ENCODE data around the gene SIN3A. TPM values are rescaled to one million over a fixed set of nuclear protein-coding genes. Genes with fewer than 3 reads are reported as not detected.

The SIN3A gene
- total and polyA plus RNA-seq, 10 donors = 8.2 to 90.2 (median 79.7) TPM

DNA sequence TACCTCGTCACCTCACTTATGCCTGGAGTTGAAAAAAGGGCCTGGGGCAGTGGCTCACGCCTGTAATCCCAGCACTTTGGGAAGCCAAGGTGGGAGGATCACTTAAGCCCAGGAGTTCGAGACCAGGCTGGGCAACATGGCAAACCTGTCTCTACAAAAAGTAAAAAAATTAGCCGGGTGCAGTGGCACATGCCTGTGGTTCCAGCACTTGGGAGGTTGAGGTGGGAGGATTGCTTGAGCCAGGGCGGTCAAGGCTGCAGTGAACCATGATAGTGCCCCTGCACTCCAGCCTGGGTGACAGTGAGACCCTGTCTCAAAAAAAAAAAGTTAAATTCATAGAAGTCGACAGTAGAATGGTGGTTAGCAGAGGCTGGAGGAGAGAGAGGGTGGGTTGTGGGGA, 109.3 kb downstream of the SIN3A start:
- Histone ChIP-seq H3K27me3 (replicated peaks in 1 of 7) (peaks cover 0 to 12% (median 0%) of the 10 kb centered on the region in 7 donors), H3K36me3 (peaks cover 0 to 35% (median 19%) of the 10 kb centered on the region in 6 donors), H3K4me1 (peaks cover 0 to 34% (median 11%) of the 10 kb centered on the region in 6 donors), H3K4me3 (no peak overlapping the region), H3K9me3 (no peaks in the 10 kb centered on the region), H3K27ac (no peak overlapping the region)
- peak; percentile 19 for DNase-seq
- intact Hi-C loops (cut with DNase I; ENCODE audit: low total_unique reads) = no loop called here
- TF ChIP-seq, protein P1, sequence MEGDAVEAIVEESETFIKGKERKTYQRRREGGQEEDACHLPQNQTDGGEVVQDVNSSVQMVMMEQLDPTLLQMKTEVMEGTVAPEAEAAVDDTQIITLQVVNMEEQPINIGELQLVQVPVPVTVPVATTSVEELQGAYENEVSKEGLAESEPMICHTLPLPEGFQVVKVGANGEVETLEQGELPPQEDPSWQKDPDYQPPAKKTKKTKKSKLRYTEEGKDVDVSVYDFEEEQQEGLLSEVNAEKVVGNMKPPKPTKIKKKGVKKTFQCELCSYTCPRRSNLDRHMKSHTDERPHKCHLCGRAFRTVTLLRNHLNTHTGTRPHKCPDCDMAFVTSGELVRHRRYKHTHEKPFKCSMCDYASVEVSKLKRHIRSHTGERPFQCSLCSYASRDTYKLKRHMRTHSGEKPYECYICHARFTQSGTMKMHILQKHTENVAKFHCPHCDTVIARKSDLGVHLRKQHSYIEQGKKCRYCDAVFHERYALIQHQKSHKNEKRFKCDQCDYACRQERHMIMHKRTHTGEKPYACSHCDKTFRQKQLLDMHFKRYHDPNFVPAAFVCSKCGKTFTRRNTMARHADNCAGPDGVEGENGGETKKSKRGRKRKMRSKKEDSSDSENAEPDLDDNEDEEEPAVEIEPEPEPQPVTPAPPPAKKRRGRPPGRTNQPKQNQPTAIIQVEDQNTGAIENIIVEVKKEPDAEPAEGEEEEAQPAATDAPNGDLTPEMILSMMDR (IDR thresholded peaks at IDR 0.05 in 8 of 11, conservative IDR thresholded peaks at IDR 0.05 in 3 of 11) = no peak
- TF ChIP-seq POLR2AphosphoS5 (IDR thresholded peaks at IDR 0.05) = no peak
- TF ChIP-seq POLR2A (IDR thresholded peaks at IDR 0.05) = no peak
- 87 to 95% (median 92%) methylated on average over 6 of the region's 6 CpGs for WGBS, 5 donors

DNA sequence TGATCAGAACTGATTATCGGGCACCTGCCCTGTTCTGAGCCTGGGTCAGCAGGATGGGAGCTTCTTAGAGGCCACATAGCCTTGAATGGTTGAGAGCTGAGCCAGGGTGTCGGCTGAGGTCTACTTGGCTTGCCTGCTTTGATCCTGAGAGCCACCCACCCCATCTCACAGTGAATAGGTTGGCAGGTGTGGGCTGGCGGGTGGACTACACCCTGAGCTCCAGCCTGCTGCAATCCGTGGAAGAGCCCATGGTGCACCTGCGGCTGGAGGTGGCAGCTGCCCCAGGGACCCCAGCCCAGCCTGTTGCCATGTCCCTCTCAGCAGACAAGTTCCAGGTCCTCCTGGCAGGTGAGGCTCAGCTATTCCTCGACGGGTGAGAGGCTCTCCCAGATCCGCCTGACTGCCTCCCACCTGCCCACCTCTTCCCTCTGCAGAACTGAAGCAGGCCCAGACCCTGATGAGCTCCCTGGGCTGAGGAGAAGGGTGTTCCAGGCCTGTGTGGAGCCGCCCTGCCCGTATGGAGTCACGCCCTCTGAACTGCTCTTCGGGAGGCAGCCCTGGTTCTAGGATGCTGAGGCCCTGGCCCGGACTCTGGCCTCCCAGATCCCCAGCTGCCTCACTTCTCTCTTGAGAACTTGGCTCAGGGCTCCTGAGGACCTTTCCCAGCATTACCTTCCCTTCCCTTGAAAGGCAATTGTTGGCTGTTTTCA, 111.8 kb downstream of the SIN3A start:
- no peak for DNase-seq
- 89 to 95% (median 93%) methylated on average over 5 to 13 of the region's 13 CpGs for WGBS, 5 donors
- Histone ChIP-seq H3K4me1 (peaks cover 0 to 42% (median 23%) of the 10 kb centered on the region in 6 donors), H3K27me3 (replicated peaks in 1 of 7) (no peaks in the 10 kb centered on the region), H3K4me3 (no peak overlapping the region), H3K9me3 (no peaks in the 10 kb centered on the region), H3K36me3 (peaks cover 0 to 35% (median 19%) of the 10 kb centered on the region in 6 donors), H3K27ac (no peak overlapping the region)
- intact Hi-C loops (cut with DNase I; ENCODE audit: low total_unique reads) = no loop called here
- TF ChIP-seq, protein P1 (IDR thresholded peaks at IDR 0.05 in 8 of 11, conservative IDR thresholded peaks at IDR 0.05 in 3 of 11) = no peak
- no peak for TF ChIP-seq POLR2AphosphoS5 (IDR thresholded peaks at IDR 0.05)

DNA sequence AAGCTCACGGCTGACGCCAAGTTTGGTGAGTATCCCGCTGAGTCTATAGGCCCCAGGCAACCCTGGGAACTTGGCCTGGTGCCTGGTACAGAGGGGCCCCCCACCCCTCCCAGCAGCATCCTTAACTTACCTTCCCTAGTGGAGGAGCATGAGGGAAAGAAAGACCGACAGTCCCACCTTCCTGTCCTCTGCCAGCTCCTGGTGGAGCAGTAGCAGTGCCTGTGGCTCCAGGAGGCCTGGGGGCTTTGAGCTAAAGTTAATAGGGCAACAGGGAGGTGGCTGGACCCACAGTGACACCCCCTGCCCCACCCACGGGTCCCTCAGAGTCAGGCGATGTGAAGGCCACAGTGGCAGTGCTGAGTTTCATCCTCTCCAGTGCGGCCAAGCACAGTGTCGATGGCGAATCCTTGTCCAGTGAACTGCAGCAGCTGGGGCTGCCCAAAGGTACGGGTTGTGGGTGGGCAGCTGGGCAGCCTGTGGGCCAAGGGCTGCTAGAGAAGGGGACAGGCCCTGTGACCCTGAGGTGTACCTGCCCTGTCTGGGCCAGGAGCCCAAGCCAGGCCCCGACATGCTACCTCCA, 112.7 kb downstream of the SIN3A start:
- Histone ChIP-seq H3K36me3 (peaks cover 0 to 35% (median 19%) of the 10 kb centered on the region in 6 donors), H3K9me3 (no peaks in the 10 kb centered on the region), H3K4me1 (peaks cover 0 to 36% (median 23%) of the 10 kb centered on the region in 6 donors), H3K27me3 (replicated peaks in 1 of 7) (no peaks in the 10 kb centered on the region), H3K4me3 (no peak overlapping the region), H3K27ac (no peak overlapping the region)
- WGBS, 5 donors = 92 to 98% (median 94%) methylated on average over 6 to 11 of the region's 11 CpGs
- DNase-seq = no peak
- intact Hi-C loops (cut with DNase I; ENCODE audit: low total_unique reads) = no loop called here
- TF ChIP-seq POLR2A (IDR thresholded peaks at IDR 0.05) (no peak), POLR2AphosphoS5 (IDR thresholded peaks at IDR 0.05) (no peak)
- TF ChIP-seq, protein P1 (IDR thresholded peaks at IDR 0.05 in 8 of 11, conservative IDR thresholded peaks at IDR 0.05 in 3 of 11) = no peak

DNA sequence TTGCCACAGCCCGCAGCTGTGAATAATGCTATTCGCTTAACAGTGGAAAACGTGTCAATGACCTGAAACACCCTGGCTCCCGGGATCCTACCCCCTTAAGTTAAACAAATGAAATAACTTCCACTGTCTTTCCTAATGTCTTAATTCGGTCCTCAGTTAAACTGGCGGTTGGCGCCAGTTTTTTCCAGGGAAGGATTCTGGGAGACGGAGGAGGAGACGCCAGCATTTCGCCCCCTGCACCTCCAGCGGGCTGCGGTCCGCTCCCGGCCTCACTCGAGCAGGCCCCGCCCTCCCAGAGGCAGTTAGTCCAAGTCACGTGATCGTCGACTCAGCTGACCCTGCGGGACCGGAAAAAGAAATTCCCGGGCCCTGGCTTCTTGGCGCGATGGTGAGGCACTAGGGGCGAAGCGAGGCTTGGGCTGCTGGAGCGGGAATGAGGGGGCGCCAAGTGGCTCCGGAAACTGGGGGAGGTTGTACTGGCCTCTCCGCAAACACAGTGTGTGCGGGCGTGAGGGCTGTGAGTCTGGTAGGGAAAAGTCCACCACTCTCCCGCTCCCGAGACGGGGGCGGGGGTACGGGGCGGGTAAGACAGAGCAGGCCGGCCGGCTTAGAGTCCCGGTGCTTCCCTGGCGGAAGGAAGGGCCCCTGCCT, 115.7 kb downstream of the SIN3A start, which contains the start of gene COMMD4:
Gene COMMD4, plus strand, starts transcription at position 359 of the 651 bp plus-strand sequence. Its CDS starts 27 bp downstream, at position 386.
- peak; percentile 94 for DNase-seq
- H3K9me3 ChIP-seq = no peaks in the 10 kb centered on the region
- TF ChIP-seq, protein P1 (IDR thresholded peaks at IDR 0.05 in 8 of 11, conservative IDR thresholded peaks at IDR 0.05 in 3 of 11) = peak in 1 of 11 experiments; percentile 5
- TF ChIP-seq POLR2AphosphoS5 (IDR thresholded peaks at IDR 0.05) (peak; percentile 76 to 88 (median 82)), POLR2A (IDR thresholded peaks at IDR 0.05) (no peak)
- intact Hi-C loops (cut with DNase I; ENCODE audit: low total_unique reads) = no loop called here
- H3K4me3 ChIP-seq = peak within 1 kb of the TSS; percentile 70 to 97 (median 78)
- WGBS, 5 donors = 0 to 1% (median 0%) methylated on average over 34 to 42 of the region's 42 CpGs
- peaks cover 0 to 26% (median 17%) of the 10 kb centered on the region in 6 donors for H3K36me3 ChIP-seq
- no peaks in the 10 kb centered on the region for H3K27me3 ChIP-seq (replicated peaks in 1 of 7)
- H3K4me1 ChIP-seq = peaks cover 0 to 31% (median 23%) of the 10 kb centered on the region in 6 donors
- H3K27ac ChIP-seq = peak within 1 kb of the TSS in 7 of 8 donors; percentile 35 to 87 (median 70)

Data from spleen (tissue), 11 donors.